ENCODE measurements around the gene LRIG1.

Gene LRIG1

GRCh38 chr3:66415867-66416428, 84.9 kb downstream of the LRIG1 start:
- H3K36me3 ChIP-seq (replicated peaks), result peaks cover 7% of the 10 kb centered on the region
- in situ Hi-C loops (cut with HindIII; ENCODE audit: low pct_ligation_motif_present, low sequenced_read_pairs), result no loop called here
- no peak overlapping the region for H3K4me3 ChIP-seq (ENCODE audit: low read depth, low read length)

GRCh38 chr3:66414846-66415245, 86.0 kb downstream of the LRIG1 start:
- in situ Hi-C loops (cut with HindIII; ENCODE audit: low pct_ligation_motif_present, low sequenced_read_pairs), result no loop called here
- no peak for DNase-seq
- TF ChIP-seq CTCF (IDR thresholded peaks at IDR 0.05; ENCODE audit: low read depth, low read length, missing control alignments), result no peak
- H3K27me3 ChIP-seq (replicated peaks), result no peaks in the 10 kb centered on the region
- no peak overlapping the region for H3K4me3 ChIP-seq (ENCODE audit: low read depth, low read length)
- H3K27ac ChIP-seq, result no peak overlapping the region
- peaks cover 11% of the 10 kb centered on the region for H3K36me3 ChIP-seq (replicated peaks)

More at GRCh38 chr3:66415867-66416428, 84.9 kb downstream of the LRIG1 start:
- no peaks in the 10 kb centered on the region for H3K27me3 ChIP-seq (replicated peaks)
- DNase-seq, result no peak
- no peak for TF ChIP-seq CTCF (IDR thresholded peaks at IDR 0.05; ENCODE audit: low read depth, low read length, missing control alignments)
- H3K27ac ChIP-seq, result no peak overlapping the region

GRCh38 chr3:66413151-66413751, 87.6 kb downstream of the LRIG1 start:
- in situ Hi-C loops (cut with HindIII; ENCODE audit: low pct_ligation_motif_present, low sequenced_read_pairs), result no loop called here
- DNase-seq, result peak; percentile 82
- H3K4me3 ChIP-seq (ENCODE audit: low read depth, low read length), result no peak overlapping the region
- H3K27me3 ChIP-seq (replicated peaks), result no peaks in the 10 kb centered on the region
- peak overlapping the region; percentile 59 for H3K27ac ChIP-seq
- TF ChIP-seq CTCF (IDR thresholded peaks at IDR 0.05; ENCODE audit: low read depth, low read length, missing control alignments), result peak; percentile 13
- H3K36me3 ChIP-seq (replicated peaks), result peaks cover 11% of the 10 kb centered on the region

GRCh38 chr3:66411961-66412887, 88.6 kb downstream of the LRIG1 start:
- no peak for DNase-seq
- in situ Hi-C loops (cut with HindIII; ENCODE audit: low pct_ligation_motif_present, low sequenced_read_pairs), result no loop called here
- TF ChIP-seq CTCF (IDR thresholded peaks at IDR 0.05; ENCODE audit: low read depth, low read length, missing control alignments), result no peak
- no peaks in the 10 kb centered on the region for H3K27me3 ChIP-seq (replicated peaks)
- peaks cover 11% of the 10 kb centered on the region for H3K36me3 ChIP-seq (replicated peaks)
- peak overlapping the region; percentile 59 for H3K27ac ChIP-seq
- no peak overlapping the region for H3K4me3 ChIP-seq (ENCODE audit: low read depth, low read length)

GRCh38 chr3:66411474-66411873, 89.3 kb downstream of the LRIG1 start:
- no peak for TF ChIP-seq CTCF (IDR thresholded peaks at IDR 0.05; ENCODE audit: low read depth, low read length, missing control alignments)
- peaks cover 11% of the 10 kb centered on the region for H3K36me3 ChIP-seq (replicated peaks)
- in situ Hi-C loops (cut with HindIII; ENCODE audit: low pct_ligation_motif_present, low sequenced_read_pairs), result no loop called here
- H3K4me3 ChIP-seq (ENCODE audit: low read depth, low read length), result no peak overlapping the region
- no peak for DNase-seq
- no peaks in the 10 kb centered on the region for H3K27me3 ChIP-seq (replicated peaks)
- H3K27ac ChIP-seq, result no peak overlapping the region
